SIG-M5 treated with dmso at 0.1 percent for 504 hours (cell line): ENCODE results near the gene SORBS2.
"Not testable (repeated sequence)": the region's sequence is repeated elsewhere in the genome, so short reads cannot be mapped to it uniquely, and the experiment has no call there.

Source experiments
- DNase-seq: peaks from one replicate; lab custom pipeline; 2025; ENCODE audit not compliant: unreplicated experiment; lab: John Stamatoyannopoulos, UW

SORBS2 gene

GRCh38 chr4:185564349-185564748, 247.6 kb downstream of the SORBS2 start:
- no peak for DNase-seq

- DNase-seq, result no peak
These were observed 249.5 kb downstream of the SORBS2 start for GRCh38 chr4:185562531-185562930.

- no peak for DNase-seq
These were observed 251.7 kb downstream of the SORBS2 start for GRCh38 chr4:185560316-185560715.

- DNase-seq, result no peak
These were observed 252.1 kb downstream of the SORBS2 start for GRCh38 chr4:185559915-185560281.

GRCh38 chr4:185559251-185559914, 252.6 kb downstream of the SORBS2 start:
- DNase-seq, result not testable (repeated sequence)

- DNase-seq, result no peak
These were observed 257.4 kb downstream of the SORBS2 start for GRCh38 chr4:185554365-185555126.

- no peak for DNase-seq
These were observed 259.7 kb downstream of the SORBS2 start for GRCh38 chr4:185552254-185552653.

GRCh38 chr4:185550933-185551332, 261.1 kb downstream of the SORBS2 start:
- DNase-seq, result no peak

- DNase-seq, result no peak
These were observed 262.8 kb downstream of the SORBS2 start for GRCh38 chr4:185549095-185549639.

- no peak for DNase-seq
These were observed 263.4 kb downstream of the SORBS2 start for GRCh38 chr4:185548587-185548986.

GRCh38 chr4:185546335-185546734, 265.7 kb downstream of the SORBS2 start:
- DNase-seq, result no peak

GRCh38 chr4:185542626-185543315, 269.2 kb downstream of the SORBS2 start:
- DNase-seq, result no peak

GRCh38 chr4:185541251-185541727, 270.7 kb downstream of the SORBS2 start:
- DNase-seq, result no peak

GRCh38 chr4:185540487-185541120, 271.4 kb downstream of the SORBS2 start:
- DNase-seq, result no peak

GRCh38 chr4:185540040-185540439, 272.0 kb downstream of the SORBS2 start:
- no peak for DNase-seq

GRCh38 chr4:185538806-185539205, 273.2 kb downstream of the SORBS2 start:
- no peak for DNase-seq

- no peak for DNase-seq
These were observed 275.6 kb downstream of the SORBS2 start for GRCh38 chr4:185536411-185536709.

GRCh38 chr4:185535612-185536410, 276.2 kb downstream of the SORBS2 start:
- DNase-seq, result no peak
